Activated B cell treated with CpG ODN at 0.5 μM for 24 hours (primary cell): Measurements from ENCODE around the gene EIF3B. TPM values are rescaled to one million over a fixed set of nuclear protein-coding genes. Genes with fewer than 3 reads are reported as not detected.
"Not testable (repeated sequence)": the region's sequence is repeated elsewhere in the genome, so short reads cannot be mapped to it uniquely, and the experiment has no call there.

Experiments
- ATAC-seq: fragments of 200-7000 bp; cut with Tn5 transposase; one replicate; pipeline ENCODE4 v1.10.0; 2021; ENCODE audit warnings: low read depth, mild to moderate bottlenecking, moderate library complexity
- CTCF ChIA-PET: fragments of 350-600 bp; sonication (Branson Sonifier 250); formaldehyde crosslinking; loops from one replicate; lab custom pipeline; 2021; ENCODE audit warnings: antibody characterized with exemption; lab: Charles Lee
- POLR2A ChIA-PET: fragments of 350-600 bp; sonication (Branson Sonifier 250); formaldehyde crosslinking; loops from one replicate; lab custom pipeline; 2021; ENCODE audit warnings: antibody characterized with exemption; lab: Charles Lee
- DNase-seq: peaks from one replicate; pipeline ENCODE4 v3.0.0; 2022
- H3K27ac Mint-ChIP-seq: one replicate; pipeline ENCODE4 v1.8.0; 2020; ENCODE audit warnings: mixed read lengths
- H3K27me3 Mint-ChIP-seq: one replicate; pipeline ENCODE4 v1.8.0; 2021; ENCODE audit warnings: mixed read lengths
- H3K36me3 Mint-ChIP-seq: one replicate; pipeline ENCODE4 v1.8.0; 2021; ENCODE audit warnings: low read depth, mixed read lengths
- H3K4me1 Mint-ChIP-seq: one replicate; pipeline ENCODE4 v1.8.0; 2021; ENCODE audit warnings: mixed read lengths
- H3K4me3 Mint-ChIP-seq: one replicate; pipeline ENCODE4 v1.8.0; 2020; ENCODE audit warnings: mild to moderate bottlenecking, mixed read lengths
- H3K9me3 Mint-ChIP-seq: one replicate; pipeline ENCODE4 v1.8.0; 2020; ENCODE audit warnings: mixed read lengths
- intact Hi-C: fragments of 100-400 bp; cut with micrococcal nuclease; formaldehyde crosslinking; loops from one replicate; pipeline ENCODE4 v1.15.1; 2024
- total RNA-seq: library from RNA; stranded (reverse); gene quantifications from 2 replicates; pipeline ENCODE4 v1.2.3, GENCODE V29; 2022
- TF ChIP-seq, protein P1 (sequence below): fragments of 200-600 bp; IDR thresholded peaks from one replicate; pipeline ENCODE4 v1.8.0; 2022; ENCODE audit warnings: antibody characterized with exemption, mild to moderate bottlenecking

EIF3B gene
- total RNA-seq, 1 donor from 2014 or later = 198 TPM

DNA sequence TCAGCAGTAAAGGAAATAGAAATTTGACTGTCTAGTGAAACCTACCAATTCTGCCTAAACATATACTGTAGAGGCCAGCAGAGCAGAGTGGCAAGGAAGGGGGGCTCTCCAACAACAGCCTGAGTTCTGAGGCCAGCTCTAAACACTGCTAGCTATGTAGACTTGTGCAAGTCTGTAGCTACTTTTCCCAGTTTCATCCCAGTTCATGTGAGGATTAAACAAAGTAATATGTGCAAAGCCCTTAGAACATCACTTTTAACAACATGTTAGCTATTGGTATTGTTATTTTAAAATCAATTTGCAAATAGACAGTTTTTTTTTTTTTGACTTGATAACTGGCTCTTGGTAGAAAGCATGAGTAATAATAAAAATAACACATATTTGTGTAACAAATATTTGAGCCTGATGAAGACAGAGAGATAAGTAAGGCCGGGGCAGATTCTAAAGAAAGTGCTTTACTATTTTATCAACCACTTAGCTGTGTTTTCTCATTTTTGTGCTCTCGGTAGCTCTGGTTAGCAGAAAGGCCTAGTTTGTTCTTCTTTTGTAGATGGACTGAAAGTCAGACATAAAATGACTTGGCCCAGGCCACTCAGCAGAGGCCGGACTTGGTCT is 58.1 kb downstream of the EIF3B start:
- H3K4me1 Mint-ChIP-seq = peaks cover 44% of the 10 kb centered on the region

DNA sequence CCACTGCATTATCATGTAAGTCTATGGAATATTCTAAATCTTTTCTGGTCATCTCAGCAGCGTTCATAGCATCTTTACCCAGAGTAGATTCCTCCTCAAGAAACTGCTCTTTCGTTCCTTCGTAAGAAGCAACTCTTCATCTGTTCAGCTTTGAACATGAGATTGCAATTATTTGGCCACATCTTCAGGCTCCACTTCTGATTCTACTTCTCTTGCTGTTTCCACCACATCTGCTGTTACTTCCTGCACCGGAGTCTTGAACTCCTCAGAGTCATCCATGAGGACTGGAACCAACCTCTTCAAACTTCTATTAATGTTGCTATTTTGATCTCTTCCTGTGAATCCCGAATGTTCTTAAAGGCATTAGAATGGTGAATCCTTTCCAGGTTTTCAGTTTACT is 61.4 kb downstream of the EIF3B start:
- ChIA-PET CTCF (no interaction called here), POLR2A (no interaction called here)
- H3K4me1 Mint-ChIP-seq = peaks cover 29% of the 10 kb centered on the region
- no peak for ATAC-seq
- no peak for DNase-seq
- H3K27ac Mint-ChIP-seq = no peak overlapping the region
- intact Hi-C loops = no loop called here
- H3K9me3 Mint-ChIP-seq = no peaks in the 10 kb centered on the region
- peaks cover 7% of the 10 kb centered on the region for H3K36me3 Mint-ChIP-seq
- TF ChIP-seq, protein P1, sequence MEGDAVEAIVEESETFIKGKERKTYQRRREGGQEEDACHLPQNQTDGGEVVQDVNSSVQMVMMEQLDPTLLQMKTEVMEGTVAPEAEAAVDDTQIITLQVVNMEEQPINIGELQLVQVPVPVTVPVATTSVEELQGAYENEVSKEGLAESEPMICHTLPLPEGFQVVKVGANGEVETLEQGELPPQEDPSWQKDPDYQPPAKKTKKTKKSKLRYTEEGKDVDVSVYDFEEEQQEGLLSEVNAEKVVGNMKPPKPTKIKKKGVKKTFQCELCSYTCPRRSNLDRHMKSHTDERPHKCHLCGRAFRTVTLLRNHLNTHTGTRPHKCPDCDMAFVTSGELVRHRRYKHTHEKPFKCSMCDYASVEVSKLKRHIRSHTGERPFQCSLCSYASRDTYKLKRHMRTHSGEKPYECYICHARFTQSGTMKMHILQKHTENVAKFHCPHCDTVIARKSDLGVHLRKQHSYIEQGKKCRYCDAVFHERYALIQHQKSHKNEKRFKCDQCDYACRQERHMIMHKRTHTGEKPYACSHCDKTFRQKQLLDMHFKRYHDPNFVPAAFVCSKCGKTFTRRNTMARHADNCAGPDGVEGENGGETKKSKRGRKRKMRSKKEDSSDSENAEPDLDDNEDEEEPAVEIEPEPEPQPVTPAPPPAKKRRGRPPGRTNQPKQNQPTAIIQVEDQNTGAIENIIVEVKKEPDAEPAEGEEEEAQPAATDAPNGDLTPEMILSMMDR = no peak
- no peaks in the 10 kb centered on the region for H3K27me3 Mint-ChIP-seq
- no peak overlapping the region for H3K4me3 Mint-ChIP-seq

More for the DNA sequence above, 58.1 kb downstream of the EIF3B start:
- Mint-ChIP-seq H3K27ac (no peak overlapping the region), H3K36me3 (peaks cover 7% of the 10 kb centered on the region), H3K4me3 (no peak overlapping the region), H3K9me3 (no peaks in the 10 kb centered on the region), H3K27me3 (no peaks in the 10 kb centered on the region)
- ChIA-PET POLR2A (no interaction called here), CTCF (interaction anchor here (1.5 to 1.7 kb wide), 2 partner anchors 19 to 56 kb away, joined by 3 to 4 read pairs; no protein-coding TSS in a partner anchor)
- DNase-seq (no peak), ATAC-seq (no peak)
- intact Hi-C loops = no loop called here
- TF ChIP-seq, protein P1 = no peak

- no peak overlapping the region for H3K4me3 Mint-ChIP-seq
Observed at GRCh38 chr7:2416650-2417049, 62.0 kb downstream of the EIF3B start.

DNA sequence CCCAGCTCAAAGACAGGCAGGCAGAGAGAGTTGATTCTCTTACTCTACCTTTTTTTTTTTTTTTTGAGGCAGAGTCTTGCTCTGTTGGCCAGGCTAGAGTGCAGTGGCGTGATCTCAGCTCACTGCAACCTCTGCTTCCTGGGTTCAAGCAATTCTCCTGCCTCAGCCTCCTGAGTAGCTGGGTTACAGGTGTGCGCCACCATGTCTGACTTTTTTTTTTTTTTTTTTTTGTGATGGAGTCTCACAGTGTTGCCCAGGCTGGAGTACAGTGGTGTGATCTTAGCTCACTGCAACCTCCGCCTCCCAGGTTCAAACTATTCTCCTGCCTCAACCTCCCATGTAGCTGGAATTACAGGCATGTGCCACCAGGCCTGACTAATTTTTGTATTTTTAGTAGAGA is 62.6 kb downstream of the EIF3B start:
- H3K36me3 Mint-ChIP-seq, H3K9me3 Mint-ChIP-seq, POLR2A ChIA-PET, ATAC-seq, H3K27ac Mint-ChIP-seq, H3K27me3 Mint-ChIP-seq, H3K4me3 Mint-ChIP-seq, CTCF ChIA-PET, intact Hi-C loops, DNase-seq: not testable (repeated sequence)
- H3K4me1 Mint-ChIP-seq = peaks cover 30% of the 10 kb centered on the region

More at GRCh38 chr7:2416650-2417049, 62.0 kb downstream of the EIF3B start:
- Mint-ChIP-seq H3K27ac (no peak overlapping the region), H3K27me3 (no peaks in the 10 kb centered on the region), H3K36me3 (peaks cover 7% of the 10 kb centered on the region), H3K9me3 (no peaks in the 10 kb centered on the region), H3K4me1 (peaks cover 32% of the 10 kb centered on the region)
- intact Hi-C loops = no loop called here
- POLR2A ChIA-PET = no interaction called here
- DNase-seq (no peak), ATAC-seq (no peak)
- CTCF ChIA-PET = no interaction called here
- TF ChIP-seq, protein P1 = no peak

DNA sequence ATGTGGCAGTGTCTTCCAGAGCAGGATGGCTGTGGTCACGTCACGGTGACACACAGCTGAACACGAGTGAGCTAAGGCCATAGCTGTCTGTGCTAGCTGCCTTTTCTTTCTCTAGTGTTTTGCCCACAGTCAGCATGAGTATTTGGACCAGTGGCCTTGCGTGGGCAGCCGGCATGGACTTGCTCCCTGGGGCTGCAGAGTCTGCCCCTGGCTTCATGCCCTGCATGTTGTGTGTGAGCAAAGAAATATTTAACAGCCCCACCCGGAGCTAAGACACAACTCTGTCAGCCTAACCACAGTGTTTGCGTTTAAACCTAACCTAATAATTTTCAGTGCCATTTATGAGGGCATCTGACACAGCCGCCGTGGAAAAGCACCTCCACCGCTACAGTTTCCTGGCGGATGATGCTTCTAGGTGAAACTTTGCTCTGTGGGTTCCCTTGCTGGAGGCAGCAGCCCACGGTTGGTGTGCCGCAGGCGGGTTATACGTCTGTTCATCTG is 63.4 kb downstream of the EIF3B start:
- H3K27ac Mint-ChIP-seq = no peak overlapping the region
- H3K4me1 Mint-ChIP-seq = peaks cover 21% of the 10 kb centered on the region
- CTCF ChIA-PET = no interaction called here
- POLR2A ChIA-PET = interaction anchor here (0.6 kb wide), 1 partner anchor 21 kb away, joined by 3 read pairs; no protein-coding TSS in a partner anchor
- no peak overlapping the region for H3K4me3 Mint-ChIP-seq
- no peaks in the 10 kb centered on the region for H3K9me3 Mint-ChIP-seq
- H3K36me3 Mint-ChIP-seq = peaks cover 7% of the 10 kb centered on the region
- H3K27me3 Mint-ChIP-seq = no peaks in the 10 kb centered on the region
- TF ChIP-seq, protein P1 = no peak
- ATAC-seq = no peak
- no peak for DNase-seq
- intact Hi-C loops = no loop called here
